ENCODE data around the gene TMEM50A. TPM values are rescaled to one million over a fixed set of nuclear protein-coding genes. Genes with fewer than 3 reads are reported as not detected.

TMEM50A gene
- total and polyA plus RNA-seq, 9 of the 15 experiments (the other 6 are each of a cell fraction or from before 2014, with no cell fraction given) = 43.7 to 195 (median 137) TPM

GRCh38 chr1:25338188-25338981 is at the start of gene TMEM50A (continued):
- TF ChIP-seq CREB1 (IDR thresholded peaks at IDR 0.05) = no peak
- no peak for TF ChIP-seq CREB1 (CRISPR knock-in tag; IDR thresholded peaks at IDR 0.05)
- peak; percentile 80 for TF ChIP-seq CXXC5 (CRISPR knock-in tag; IDR thresholded peaks at IDR 0.05)
- TF ChIP-seq DIDO1 (tag; IDR thresholded peaks at IDR 0.05; ENCODE audit: low read depth) = no peak
- peak; percentile 86 for TF ChIP-seq HNRNPLL (IDR thresholded peaks at IDR 0.05; ENCODE audit: low read depth, low read length, poor library complexity, severe bottlenecking)
- no peak for TF ChIP-seq FOXJ3 (CRISPR knock-in tag; IDR thresholded peaks at IDR 0.05)
- peak; percentile 72 for TF ChIP-seq L3MBTL2 (IDR thresholded peaks at IDR 0.05)
- TF ChIP-seq USF2 (CRISPR knock-in tag; IDR thresholded peaks at IDR 0.05) = no peak
- no peak for TF ChIP-seq ZNF239 (CRISPR knock-in tag; IDR thresholded peaks at IDR 0.05)
- peak; percentile 42; the same call in 1 of the 2 replicates for TF ChIP-seq ARID3B (CRISPR knock-in tag; IDR thresholded peaks at IDR 0.05; ENCODE audit: borderline replicate concordance)
- TF ChIP-seq ZC3H4 (CRISPR knock-in tag; IDR thresholded peaks at IDR 0.05; ENCODE audit: borderline replicate concordance) = no peak
- TF ChIP-seq JUNB (CRISPR knock-in tag; conservative IDR thresholded peaks at IDR 0.05) = no peak
- TF ChIP-seq FOXK1 (CRISPR knock-in tag; IDR thresholded peaks at IDR 0.05; ENCODE audit: borderline replicate concordance) = 0 out of 2 replicates have a peak, but pooled peaks have one; percentile 20
- TF ChIP-seq ZNF280B (CRISPR knock-in tag; IDR thresholded peaks at IDR 0.05) = no peak
- TF ChIP-seq MTA2 (IDR thresholded peaks at IDR 0.05; ENCODE audit: low read depth) = no peak
- TF ChIP-seq CBX5 (IDR thresholded peaks at IDR 0.05; ENCODE audit: borderline replicate concordance, low read depth) = no peak
- TF ChIP-seq ZNF133 (CRISPR knock-in tag; IDR thresholded peaks at IDR 0.05) = no peak
- 0 out of 2 replicates have a peak, but pooled peaks have one; percentile 58 for TF ChIP-seq PHB (CRISPR knock-in tag; IDR thresholded peaks at IDR 0.05)
- TF ChIP-seq THAP12 (CRISPR knock-in tag; IDR thresholded peaks at IDR 0.05) = peak; percentile 93
- TF ChIP-seq, protein P1, sequence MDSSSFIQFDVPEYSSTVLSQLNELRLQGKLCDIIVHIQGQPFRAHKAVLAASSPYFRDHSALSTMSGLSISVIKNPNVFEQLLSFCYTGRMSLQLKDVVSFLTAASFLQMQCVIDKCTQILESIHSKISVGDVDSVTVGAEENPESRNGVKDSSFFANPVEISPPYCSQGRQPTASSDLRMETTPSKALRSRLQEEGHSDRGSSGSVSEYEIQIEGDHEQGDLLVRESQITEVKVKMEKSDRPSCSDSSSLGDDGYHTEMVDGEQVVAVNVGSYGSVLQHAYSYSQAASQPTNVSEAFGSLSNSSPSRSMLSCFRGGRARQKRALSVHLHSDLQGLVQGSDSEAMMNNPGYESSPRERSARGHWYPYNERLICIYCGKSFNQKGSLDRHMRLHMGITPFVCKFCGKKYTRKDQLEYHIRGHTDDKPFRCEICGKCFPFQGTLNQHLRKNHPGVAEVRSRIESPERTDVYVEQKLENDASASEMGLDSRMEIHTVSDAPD (CRISPR knock-in tag; IDR thresholded peaks at IDR 0.05) = no peak
- TF ChIP-seq CCNT2 (IDR thresholded peaks at IDR 0.05; ENCODE audit: borderline replicate concordance, extremely low read depth, insufficient read length, low read depth, low read length) = no peak
